A673 (cell line): ENCODE data around the gene ZBTB21. TPM values are rescaled to one million over a fixed set of nuclear protein-coding genes. Genes with fewer than 3 reads are reported as not detected.

Experiments used
- BruUV-seq: library from RNA; stranded (reverse); fragments of 400-500 nt; replicated peaks from 2 replicates; lab custom pipeline; 2021; lab: Mats Ljungman, UMichigan
- CTCF ChIA-PET: fragments of 300-600 bp; sonication (Branson Sonifier 250); formaldehyde crosslinking; loops from one replicate; lab custom pipeline; 2022; ENCODE audit warnings: antibody characterized with exemption; lab: Charles Lee
- POLR2A ChIA-PET: fragments of 300-600 bp; sonication (Branson Sonifier 250); formaldehyde crosslinking; loops from one replicate; lab custom pipeline; 2022; ENCODE audit warnings: antibody characterized with exemption; ENCODE audit not compliant: low non-redundant PET; lab: Charles Lee
- DNase-seq: peaks from one replicate; pipeline ENCODE4 v3.0.0-alpha.2; 2015; ENCODE audit warnings: low spot score
- H3K27ac ChIP-seq: fragments of 200-600 bp; sonication (generic); 2 replicates; pipeline ENCODE4 v1.5.1; 2016; ENCODE audit warnings: mixed run types, low read depth, mild to moderate bottlenecking, mixed read lengths, antibody characterized with exemption, low read length; ENCODE audit not compliant: poor library complexity, severe bottlenecking
- H3K27me3 ChIP-seq: fragments of 200-600 bp; sonication (generic); replicated peaks from 2 replicates; pipeline ENCODE4 v1.6.1; 2017; ENCODE audit warnings: mixed run types, low read depth, mild to moderate bottlenecking, mixed read lengths, antibody characterized with exemption, low read length; ENCODE audit not compliant: insufficient read depth, poor library complexity
- H3K36me3 ChIP-seq: fragments of 200-600 bp; sonication (generic); 2 replicates; pipeline ENCODE4 v1.6.1; 2016; ENCODE audit warnings: mixed run types, mild to moderate bottlenecking, mixed read lengths, antibody characterized with exemption, low read length; ENCODE audit not compliant: insufficient read depth, poor library complexity, severe bottlenecking
- H3K4me1 ChIP-seq: fragments of 200-600 bp; sonication (generic); 2 replicates; pipeline ENCODE4 v1.6.1; 2017; ENCODE audit warnings: mixed run types, mild to moderate bottlenecking, mixed read lengths, antibody characterized with exemption, low read length; ENCODE audit not compliant: insufficient read depth, poor library complexity, severe bottlenecking
- H3K4me3 ChIP-seq: fragments of 200-600 bp; sonication (generic); 2 replicates; pipeline ENCODE4 v1.5.1; 2016; ENCODE audit warnings: low read depth, mixed run types, mild to moderate bottlenecking, mixed read lengths, low read length; ENCODE audit not compliant: poor library complexity, severe bottlenecking
- H3K9me3 ChIP-seq: fragments of 200-600 bp; sonication (generic); 2 replicates; pipeline ENCODE4 v1.6.1; 2016; ENCODE audit warnings: mixed run types, low read depth, mild to moderate bottlenecking, mixed read lengths, antibody characterized with exemption, low read length; ENCODE audit not compliant: poor library complexity, severe bottlenecking
- CTCF ChIP-seq: fragments of 300-800, 200-600 bp; sonication (generic); conservative IDR thresholded peaks from 2 replicates; pipeline ENCODE4 v1.5.1; 2017; ENCODE audit warnings: low read depth, mild to moderate bottlenecking, antibody characterized with exemption, low read length, moderate library complexity, mixed read lengths
- EZH2 ChIP-seq: fragments of 200-600 bp; sonication (generic); IDR thresholded peaks from 2 replicates; pipeline ENCODE4 v1.6.1; 2017; ENCODE audit warnings: borderline replicate concordance, low read depth, mild to moderate bottlenecking, mixed read lengths, antibody characterized with exemption, low read length; ENCODE audit not compliant: poor library complexity, severe bottlenecking
- intact Hi-C: fragments of 100-400 bp; cut with micrococcal nuclease; formaldehyde crosslinking; loops from one replicate; pipeline ENCODE4 v1.10.0; 2022; ENCODE audit not compliant: unreplicated experiment
- total RNA-seq: library from RNA; stranded (reverse); gene quantifications from 2 replicates; pipeline ENCODE4 v1.2.3, GENCODE V29; 2021

Gene ZBTB21
- total RNA-seq, 1 experiment from 2014 or later: 20.7 TPM

- no peaks in the 10 kb centered on the region for H3K27me3 ChIP-seq
- TF ChIP-seq EZH2 (no peak), CTCF (no peak)
- peaks cover 7% of the 10 kb centered on the region for H3K4me1 ChIP-seq
- no TSS peak for BruUV-seq
- intact Hi-C loops: no loop called here
- POLR2A ChIA-PET: no interaction called here
- no peaks in the 10 kb centered on the region for H3K36me3 ChIP-seq
- CTCF ChIA-PET: no interaction called here
- DNase-seq: no peak
- H3K9me3 ChIP-seq: no peaks in the 10 kb centered on the region
- H3K27ac ChIP-seq: no peak overlapping the region
- no peak overlapping the region for H3K4me3 ChIP-seq
Observed at GRCh38 chr21:42042651-42043050, 32.5 kb upstream of the ZBTB21 start.

- Histone ChIP-seq H3K27ac (no peak overlapping the region), H3K9me3 (no peaks in the 10 kb centered on the region), H3K4me3 (no peak overlapping the region), H3K36me3 (no peaks in the 10 kb centered on the region), H3K27me3 (no peaks in the 10 kb centered on the region), H3K4me1 (peaks cover 7% of the 10 kb centered on the region)
- POLR2A ChIA-PET: no interaction called here
- CTCF ChIA-PET: no interaction called here
- DNase-seq: no peak
- no TSS peak for BruUV-seq
- intact Hi-C loops: no loop called here
- TF ChIP-seq EZH2 (no peak), CTCF (no peak)
Observed at GRCh38 chr21:42041711-42042110, 31.6 kb upstream of the ZBTB21 start.

- BruUV-seq: no TSS peak
- Histone ChIP-seq H3K9me3 (no peaks in the 10 kb centered on the region), H3K4me1 (peaks cover 7% of the 10 kb centered on the region), H3K4me3 (no peak overlapping the region), H3K27ac (no peak overlapping the region), H3K27me3 (no peaks in the 10 kb centered on the region), H3K36me3 (no peaks in the 10 kb centered on the region)
- TF ChIP-seq EZH2 (no peak), CTCF (no peak)
- intact Hi-C loops: no loop called here
- ChIA-PET POLR2A (no interaction called here), CTCF (no interaction called here)
- DNase-seq: no peak
Observed at GRCh38 chr21:42041246-42041645, 31.1 kb upstream of the ZBTB21 start.
